ENCODE measurements around the gene STK32C.
"Not testable (repeated sequence)": the region's sequence is repeated elsewhere in the genome, so short reads cannot be mapped to it uniquely, and the experiment has no call there.

- TF ChIP-seq, protein P1, sequence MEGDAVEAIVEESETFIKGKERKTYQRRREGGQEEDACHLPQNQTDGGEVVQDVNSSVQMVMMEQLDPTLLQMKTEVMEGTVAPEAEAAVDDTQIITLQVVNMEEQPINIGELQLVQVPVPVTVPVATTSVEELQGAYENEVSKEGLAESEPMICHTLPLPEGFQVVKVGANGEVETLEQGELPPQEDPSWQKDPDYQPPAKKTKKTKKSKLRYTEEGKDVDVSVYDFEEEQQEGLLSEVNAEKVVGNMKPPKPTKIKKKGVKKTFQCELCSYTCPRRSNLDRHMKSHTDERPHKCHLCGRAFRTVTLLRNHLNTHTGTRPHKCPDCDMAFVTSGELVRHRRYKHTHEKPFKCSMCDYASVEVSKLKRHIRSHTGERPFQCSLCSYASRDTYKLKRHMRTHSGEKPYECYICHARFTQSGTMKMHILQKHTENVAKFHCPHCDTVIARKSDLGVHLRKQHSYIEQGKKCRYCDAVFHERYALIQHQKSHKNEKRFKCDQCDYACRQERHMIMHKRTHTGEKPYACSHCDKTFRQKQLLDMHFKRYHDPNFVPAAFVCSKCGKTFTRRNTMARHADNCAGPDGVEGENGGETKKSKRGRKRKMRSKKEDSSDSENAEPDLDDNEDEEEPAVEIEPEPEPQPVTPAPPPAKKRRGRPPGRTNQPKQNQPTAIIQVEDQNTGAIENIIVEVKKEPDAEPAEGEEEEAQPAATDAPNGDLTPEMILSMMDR (IDR thresholded peaks at IDR 0.05), result not testable (repeated sequence)
- not testable (repeated sequence) for TF ChIP-seq EZH2 (IDR thresholded peaks at IDR 0.05; ENCODE audit: borderline replicate concordance, insufficient read depth, low read depth, low read length, poor library complexity, severe bottlenecking)
These were observed 7.1 kb upstream of the STK32C start for GRCh38 chr10:132314881-132315280.

Measured in B cell (primary cell).